GM21576 (cell line): ENCODE measurements around the gene GAREM2.
A peak's percentile ranks its signal among the peaks of the same experiment; 100 is the strongest.

ENCODE experiments used
- ATAC-seq: cut with Tn5 transposase; IDR thresholded peaks from one replicate; pipeline ENCODE4 v1.9.1; 2021; ENCODE audit warnings: mild to moderate bottlenecking, moderate library complexity; ENCODE audit not compliant: unreplicated experiment

The GAREM2 gene

DNA sequence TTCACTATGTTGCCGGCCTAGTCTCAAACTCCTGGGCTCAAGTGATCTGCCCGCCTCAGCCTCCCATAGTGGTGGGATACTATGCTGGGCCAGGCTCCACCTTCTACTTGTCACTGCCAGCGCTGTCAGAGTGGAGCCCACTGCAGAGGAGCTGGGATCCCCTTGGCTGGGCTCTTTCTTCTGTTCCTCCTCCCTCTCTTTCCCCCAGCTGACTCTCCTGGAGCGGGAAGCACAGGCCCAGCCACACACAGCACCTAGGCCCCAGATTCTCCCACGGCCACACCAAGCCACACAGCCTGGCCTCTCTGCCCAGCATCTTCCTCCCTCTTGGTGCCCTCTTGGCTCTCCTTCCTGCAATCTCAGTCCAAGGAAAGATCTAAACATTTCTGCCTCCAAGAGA lies 3.7 kb upstream of the GAREM2 start:
- ATAC-seq: no peak

GRCh38 chr2:26169681-26170414 lies 3.0 kb upstream of the GAREM2 start:
- ATAC-seq: no peak

- ATAC-seq: no peak
These were observed 2.1 kb upstream of the GAREM2 start for GRCh38 chr2:26170795-26171194.

GRCh38 chr2:26172189-26172870 lies 558 bp upstream of the GAREM2 start:
- ATAC-seq: no peak

DNA sequence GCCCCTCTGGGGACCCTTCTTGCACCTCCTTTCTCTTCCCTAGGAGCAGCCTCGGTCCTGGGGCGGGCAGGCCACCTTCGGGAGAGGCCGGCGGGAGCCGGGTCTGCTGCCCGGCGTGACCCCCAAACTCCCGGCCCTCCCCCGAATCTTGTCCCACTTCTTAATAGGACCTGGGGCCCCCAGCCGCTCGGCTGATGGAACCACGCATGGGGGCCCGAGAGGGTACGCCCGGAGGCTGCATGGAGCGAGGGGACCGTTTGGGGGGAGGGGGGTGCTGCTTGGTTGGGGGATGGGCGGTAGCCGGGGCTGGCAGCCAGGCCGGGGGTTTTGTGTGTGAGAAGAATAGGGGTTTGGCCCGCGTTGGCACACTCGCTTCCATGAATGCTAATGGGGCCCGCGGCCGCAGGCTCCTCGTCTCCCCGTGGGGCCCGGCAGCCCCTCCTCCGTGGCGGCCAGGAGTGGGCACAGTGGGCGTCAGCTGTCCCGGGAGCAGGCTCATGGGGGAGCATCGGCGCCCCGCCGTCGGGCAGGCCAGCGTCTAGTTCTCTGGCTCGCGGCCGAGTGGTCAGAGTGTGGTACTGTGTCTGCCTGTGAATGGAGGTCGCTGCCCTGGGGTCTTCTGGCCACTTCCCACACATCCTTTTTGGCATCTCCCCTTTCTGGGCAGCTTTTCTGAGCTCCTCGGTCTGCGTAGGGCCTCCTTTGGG lies 1.0 kb downstream of the GAREM2 start:
- ATAC-seq: no peak

DNA sequence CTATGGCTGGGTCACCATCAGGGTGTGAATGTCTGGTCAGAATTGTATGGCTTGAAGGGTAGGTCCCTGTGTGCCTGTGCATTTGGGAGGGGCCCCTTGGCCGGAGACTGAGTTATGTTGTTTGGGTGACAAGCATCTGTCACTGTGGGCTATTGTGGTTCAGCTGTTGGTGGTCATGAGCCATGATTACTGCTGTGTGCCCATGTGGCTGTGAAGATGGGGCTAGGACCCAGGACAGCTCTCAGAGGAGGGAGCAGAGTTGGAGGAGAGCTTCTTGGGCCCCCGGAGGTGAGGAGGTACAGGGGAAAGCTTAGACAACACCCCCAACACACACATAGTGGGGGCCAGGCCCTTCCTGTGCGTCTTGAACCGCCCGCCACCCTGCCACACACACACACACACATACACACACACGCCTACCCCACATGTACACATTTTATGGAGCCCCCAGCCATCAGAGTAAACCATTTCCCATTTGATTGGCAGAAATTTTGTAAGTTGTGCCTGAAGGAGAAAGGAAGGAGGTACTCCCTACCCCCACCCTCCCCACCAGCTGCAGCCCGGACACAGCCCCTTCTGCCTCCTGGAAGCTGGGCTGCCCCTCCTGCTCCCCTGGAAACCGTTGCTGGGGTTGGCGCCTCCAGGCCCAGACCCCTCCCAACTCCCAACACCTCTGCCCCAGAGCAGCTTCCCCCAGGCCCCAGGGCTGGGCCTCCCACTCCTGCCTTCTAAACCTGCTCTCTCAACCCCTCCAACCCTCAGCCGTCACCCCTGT lies 2.0 kb downstream of the GAREM2 start:
- ATAC-seq: no peak

DNA sequence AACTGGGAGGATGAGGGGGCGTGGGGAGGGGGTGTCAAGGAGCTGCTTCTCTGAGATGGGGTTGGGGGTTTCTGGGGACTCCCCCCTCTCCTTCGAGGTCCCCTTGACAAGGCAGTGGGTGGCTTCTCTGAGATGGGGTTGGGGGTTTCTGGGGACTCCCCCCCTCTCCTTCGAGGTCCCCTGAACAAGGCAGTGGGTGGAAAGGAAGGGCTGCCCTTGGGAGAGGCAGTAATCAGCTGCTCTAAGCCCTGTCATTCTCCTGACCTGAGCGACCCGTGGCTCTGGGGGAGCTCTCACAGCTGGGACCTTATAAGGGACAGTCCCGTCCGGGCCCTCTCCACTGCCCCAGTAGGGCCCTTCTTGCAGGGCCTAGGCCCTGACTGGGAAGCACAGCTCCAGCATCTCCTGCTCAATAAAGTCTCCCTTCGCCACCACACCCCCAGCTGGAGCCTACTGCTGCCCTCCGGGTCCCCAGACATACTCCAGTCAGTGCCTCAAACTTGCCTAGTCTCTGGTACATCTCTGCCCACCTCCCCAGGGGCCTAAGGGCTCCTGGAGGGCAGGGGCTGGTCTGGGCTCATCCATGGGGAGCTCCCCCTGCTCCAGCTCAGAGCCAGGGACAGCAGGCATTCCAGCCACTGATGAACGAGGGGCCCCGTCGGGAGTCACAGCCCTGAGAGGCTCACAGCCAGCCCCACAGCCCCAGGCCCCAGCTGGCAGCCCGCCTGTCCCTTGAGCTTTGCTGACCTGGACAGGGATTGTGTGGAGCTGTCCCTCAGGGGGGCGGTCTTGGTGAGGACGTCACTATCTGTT lies 2.8 kb downstream of the GAREM2 start:
- ATAC-seq: no peak

- ATAC-seq: no peak
These were observed 3.4 kb downstream of the GAREM2 start for GRCh38 chr2:26176279-26176615.

DNA sequence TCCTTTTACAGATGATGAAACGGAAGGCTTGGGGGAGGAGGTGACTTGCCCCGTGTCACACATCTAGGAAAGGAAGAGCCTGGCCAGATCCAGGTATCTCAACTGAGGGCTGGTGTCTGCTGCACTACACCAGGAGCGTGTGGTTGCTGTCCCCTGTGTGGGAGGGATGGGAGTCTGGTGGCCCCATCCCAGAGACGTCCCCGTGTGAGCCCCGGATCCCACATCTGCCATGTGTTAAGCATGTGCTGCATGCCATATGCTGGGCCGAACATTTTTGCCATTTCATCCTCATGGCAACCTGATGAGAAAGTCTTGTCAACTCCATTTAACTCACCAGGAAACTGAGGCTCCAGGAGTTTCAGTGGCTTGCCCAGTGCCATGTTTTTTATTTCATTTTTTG lies 4.2 kb downstream of the GAREM2 start:
- ATAC-seq: no peak

DNA sequence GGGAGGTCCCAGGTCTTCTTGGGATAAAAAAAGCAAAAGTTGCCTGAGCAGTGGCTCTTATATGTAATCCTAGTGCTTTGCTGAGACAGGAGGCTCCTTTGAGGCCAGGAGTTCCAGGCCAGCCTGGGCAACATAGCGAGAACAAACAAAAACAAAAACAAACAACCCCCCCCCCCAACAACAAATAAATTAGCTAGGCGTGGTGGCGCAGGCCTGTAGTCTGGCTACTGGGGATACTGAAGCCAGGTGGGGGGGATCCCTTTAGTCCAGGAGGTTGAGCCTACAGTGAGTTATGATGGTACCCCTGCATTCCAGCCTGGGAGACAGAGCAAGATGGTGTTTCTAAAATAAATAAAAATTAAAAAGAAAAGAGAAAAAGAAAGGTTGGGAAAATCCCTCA lies 5.4 kb downstream of the GAREM2 start:
- ATAC-seq: no peak

DNA sequence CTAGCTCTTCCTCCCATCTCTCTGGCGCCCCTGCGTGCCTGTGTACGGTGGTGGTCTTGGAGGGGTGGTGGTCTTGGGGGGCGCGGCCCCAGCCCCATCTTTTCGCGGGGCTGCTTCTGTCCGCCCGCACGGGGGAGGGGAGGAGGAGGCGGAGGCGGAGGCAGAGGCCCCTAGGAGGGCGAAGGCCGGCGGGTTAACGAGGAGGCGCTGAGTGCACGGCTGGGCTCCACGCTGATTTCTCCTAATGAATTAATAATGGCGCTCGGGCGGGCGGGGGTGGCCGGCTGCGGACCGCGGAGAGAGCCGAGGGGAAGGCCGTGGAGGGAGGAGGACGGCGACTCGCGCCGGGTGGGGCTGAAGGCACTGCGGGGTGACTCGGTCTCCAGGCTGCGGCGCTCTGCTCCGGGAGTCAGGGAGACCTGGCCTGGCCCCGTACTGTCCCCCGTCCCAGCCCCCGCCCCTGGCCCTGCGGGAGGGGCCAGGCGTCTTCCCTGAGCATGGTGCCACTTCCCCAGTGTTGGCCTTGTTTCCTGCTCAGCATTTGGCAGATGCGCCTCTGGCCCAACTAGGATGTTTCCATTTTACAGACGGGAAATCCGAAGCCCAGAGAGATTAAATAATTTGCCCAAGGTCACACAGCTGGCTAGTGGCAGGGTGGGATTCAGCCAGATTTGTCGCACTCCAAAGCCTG lies 6.0 kb downstream of the GAREM2 start:
- no peak for ATAC-seq

DNA sequence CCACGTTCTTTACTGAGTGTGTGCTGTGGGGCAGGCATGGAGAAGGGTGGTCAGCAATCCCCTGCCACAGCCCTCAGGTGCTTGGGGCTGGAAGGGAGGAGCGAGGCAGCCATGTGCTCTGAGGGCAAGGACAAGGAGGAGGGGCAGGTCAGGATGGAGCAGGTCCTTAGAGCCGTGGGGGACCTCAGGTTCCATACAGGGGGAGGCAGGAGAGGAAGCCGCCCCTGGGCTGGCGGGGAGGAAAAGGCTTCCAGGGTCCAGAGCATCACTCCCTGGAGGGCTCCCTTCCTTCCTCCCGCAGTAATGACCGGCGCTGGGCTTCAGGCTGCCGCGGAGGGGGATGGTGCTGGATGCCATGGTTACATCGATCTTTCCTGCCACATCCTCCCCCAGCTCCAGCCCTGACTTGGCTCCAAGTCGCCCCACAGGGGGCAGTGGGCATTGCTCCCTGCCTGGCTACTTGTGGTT lies 6.6 kb downstream of the GAREM2 start:
- no peak for ATAC-seq

- ATAC-seq: no peak
These were observed 9.6 kb downstream of the GAREM2 start for GRCh38 chr2:26182441-26182840.

DNA sequence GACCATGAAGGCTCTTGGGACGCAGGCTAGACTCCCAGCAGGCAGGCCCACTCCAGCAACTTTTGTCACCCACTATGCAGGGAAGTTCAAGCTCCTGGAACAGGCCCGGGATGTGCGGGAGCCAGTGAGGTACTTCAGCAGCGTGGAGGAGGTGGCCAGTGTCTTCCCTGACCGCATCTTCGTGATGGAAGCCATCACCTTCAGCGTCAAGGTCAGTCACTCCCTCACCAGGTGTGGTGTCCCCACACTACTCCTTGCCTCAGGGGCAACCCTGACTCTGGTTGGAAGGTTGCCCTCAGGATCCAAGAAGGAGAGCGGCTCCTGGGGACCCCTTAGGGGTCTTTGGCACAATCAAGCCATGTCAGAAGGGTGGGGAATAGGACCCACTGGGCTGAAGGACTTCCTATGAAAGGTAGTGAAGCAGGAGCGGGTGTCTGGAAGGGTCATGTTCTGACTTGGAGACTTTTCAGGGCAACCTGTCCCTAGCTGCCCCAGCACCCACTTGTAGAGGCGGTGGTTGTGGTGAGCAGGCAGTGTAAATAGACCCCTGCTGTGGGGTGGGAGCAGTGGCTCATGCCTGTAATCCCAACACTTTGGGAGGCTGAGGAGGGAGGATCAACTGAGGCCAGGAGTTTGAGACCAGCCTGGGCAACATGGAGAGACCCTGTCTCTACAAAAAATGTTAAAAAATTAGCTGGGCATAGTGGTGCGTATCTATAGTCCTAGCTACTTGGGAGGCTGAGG lies 10.2 kb downstream of the GAREM2 start:
- ATAC-seq: no peak

DNA sequence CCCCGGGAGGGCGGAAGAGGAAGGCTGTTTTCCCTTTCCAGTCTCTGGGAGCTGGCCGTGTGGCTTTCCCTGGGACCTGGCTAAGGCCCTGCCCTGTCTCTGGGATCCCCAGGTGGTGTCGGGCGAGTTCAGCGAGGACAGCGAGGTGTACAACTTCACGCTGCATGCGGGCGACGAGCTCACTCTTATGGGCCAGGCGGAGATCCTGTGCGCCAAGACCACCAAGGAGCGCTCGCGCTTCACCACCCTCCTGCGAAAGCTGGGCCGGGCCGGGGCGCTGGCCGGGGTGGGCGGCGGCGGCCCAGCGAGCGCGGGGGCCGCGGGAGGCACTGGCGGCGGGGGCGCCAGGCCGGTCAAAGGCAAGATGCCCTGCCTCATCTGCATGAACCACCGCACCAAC lies 11.2 kb downstream of the GAREM2 start:
- no peak for ATAC-seq

GRCh38 chr2:26184555-26185303 lies 11.8 kb downstream of the GAREM2 start:
- peak; percentile 65 for ATAC-seq

GRCh38 chr2:26185304-26185928 lies 12.5 kb downstream of the GAREM2 start:
- ATAC-seq: no peak
